GM13976 (cell line): ENCODE measurements around the gene KLK6.
A peak's percentile ranks its signal among the peaks of the same experiment; 100 is the strongest.

ENCODE experiments used
- DNase-seq: peaks from one replicate; pipeline ENCODE4 v3.0.0; 2012; ENCODE audit warnings: low spot score
- CTCF ChIP-seq: IDR thresholded peaks from 2 replicates; pipeline ENCODE4 v1.5.1; 2012; ENCODE audit warnings: borderline replicate concordance, mild to moderate bottlenecking; ENCODE audit not compliant: insufficient read depth; ENCODE audit errors: extremely low read depth, missing control alignments, control extremely low read depth
- in situ Hi-C: fragments of 300-500 bp; cut with MboI; formaldehyde crosslinking; loops from one replicate; pipeline ENCODE4 v1.12.0; 2022; ENCODE audit warnings: low sequenced_read_pairs, mixed read lengths, inconsistent platforms; ENCODE audit not compliant: unreplicated experiment

Gene KLK6

GRCh38 chr19:51002542-51003311 is 33.3 kb upstream of the KLK6 start:
- peak; percentile 60 for DNase-seq
- in situ Hi-C loops = no loop called here
- TF ChIP-seq CTCF = no peak

- TF ChIP-seq CTCF = no peak
- DNase-seq = no peak
- in situ Hi-C loops = no loop called here
Observed at GRCh38 chr19:51002089-51002532, 32.7 kb upstream of the KLK6 start.

- no peak for DNase-seq
- in situ Hi-C loops = no loop called here
- TF ChIP-seq CTCF = no peak
Observed at GRCh38 chr19:51001515-51001914, 32.1 kb upstream of the KLK6 start, which contains the start of gene KLK8. Gene KLK8, minus strand, starts transcription at chr19:51001604. Its CDS starts 437 bp downstream, at chr19:51001167.

GRCh38 chr19:51000981-51001380 is 31.6 kb upstream of the KLK6 start:
- in situ Hi-C loops = no loop called here
- no peak for TF ChIP-seq CTCF
- no peak for DNase-seq

- in situ Hi-C loops = no loop called here
- DNase-seq = no peak
- TF ChIP-seq CTCF = no peak
Observed at GRCh38 chr19:51000426-51000825, 31.0 kb upstream of the KLK6 start.

GRCh38 chr19:50998686-50999085 is 29.3 kb upstream of the KLK6 start:
- in situ Hi-C loops = no loop called here
- TF ChIP-seq CTCF = no peak
- DNase-seq = no peak

- in situ Hi-C loops = no loop called here
- TF ChIP-seq CTCF = no peak
- no peak for DNase-seq
Observed at GRCh38 chr19:50998061-50998460, 28.7 kb upstream of the KLK6 start.
